RWPE2 (cell line): ENCODE measurements around the gene CCSER2.
"Not testable (repeated sequence)": the region's sequence is repeated elsewhere in the genome, so short reads cannot be mapped to it uniquely, and the experiment has no call there.

ENCODE experiments used
- ATAC-seq: fragments of 200-7000 bp; cut with Tn5 transposase; 3 replicates; pipeline ENCODE4 v1.9.1; 2021; ENCODE audit warnings: low read depth
- DNase-seq: peaks from one replicate; pipeline ENCODE4 v3.0.0-alpha.2; 2020; ENCODE audit warnings: low spot score
- H3K27ac ChIP-seq: fragments of 450-650 bp; 2 replicates; pipeline ENCODE4 v1.5.1; 2017; ENCODE audit warnings: mild to moderate bottlenecking; ENCODE audit not compliant: poor library complexity, severe bottlenecking
- H3K27me3 ChIP-seq: fragments of 250-450 bp; sonication (Bioruptor Pico); 2 replicates; pipeline ENCODE4 v1.5.1; 2021; ENCODE audit warnings: mild to moderate bottlenecking, moderate library complexity; ENCODE audit not compliant: insufficient read depth, poor library complexity, severe bottlenecking
- H3K36me3 ChIP-seq: fragments of 250-450 bp; sonication (Bioruptor Pico); 2 replicates; pipeline ENCODE4 v1.5.1; 2020; ENCODE audit warnings: low read depth, mild to moderate bottlenecking, moderate library complexity
- H3K4me1 ChIP-seq: fragments of 250-450 bp; sonication (Bioruptor Pico); 2 replicates; pipeline ENCODE4 v1.5.1; 2021; ENCODE audit warnings: mild to moderate bottlenecking, moderate library complexity; ENCODE audit not compliant: insufficient read depth, poor library complexity, severe bottlenecking
- H3K4me3 ChIP-seq: fragments of 250-450 bp; sonication (Bioruptor Pico); 2 replicates; pipeline ENCODE4 v1.5.1; 2021; ENCODE audit warnings: mild to moderate bottlenecking, moderate library complexity; ENCODE audit not compliant: severe bottlenecking
- H3K9me3 ChIP-seq: fragments of 250-450 bp; sonication (Bioruptor Pico); 2 replicates; pipeline ENCODE4 v1.5.1; 2021; ENCODE audit warnings: mild to moderate bottlenecking, moderate library complexity; ENCODE audit not compliant: severe bottlenecking
- TF ChIP-seq, protein P1 (sequence below): fragments of 450-650 bp; IDR thresholded peaks from one replicate; pipeline ENCODE4 v1.5.1; 2017; ENCODE audit warnings: mild to moderate bottlenecking, moderate library complexity; ENCODE audit not compliant: poor library complexity, severe bottlenecking

CCSER2 gene

DNA sequence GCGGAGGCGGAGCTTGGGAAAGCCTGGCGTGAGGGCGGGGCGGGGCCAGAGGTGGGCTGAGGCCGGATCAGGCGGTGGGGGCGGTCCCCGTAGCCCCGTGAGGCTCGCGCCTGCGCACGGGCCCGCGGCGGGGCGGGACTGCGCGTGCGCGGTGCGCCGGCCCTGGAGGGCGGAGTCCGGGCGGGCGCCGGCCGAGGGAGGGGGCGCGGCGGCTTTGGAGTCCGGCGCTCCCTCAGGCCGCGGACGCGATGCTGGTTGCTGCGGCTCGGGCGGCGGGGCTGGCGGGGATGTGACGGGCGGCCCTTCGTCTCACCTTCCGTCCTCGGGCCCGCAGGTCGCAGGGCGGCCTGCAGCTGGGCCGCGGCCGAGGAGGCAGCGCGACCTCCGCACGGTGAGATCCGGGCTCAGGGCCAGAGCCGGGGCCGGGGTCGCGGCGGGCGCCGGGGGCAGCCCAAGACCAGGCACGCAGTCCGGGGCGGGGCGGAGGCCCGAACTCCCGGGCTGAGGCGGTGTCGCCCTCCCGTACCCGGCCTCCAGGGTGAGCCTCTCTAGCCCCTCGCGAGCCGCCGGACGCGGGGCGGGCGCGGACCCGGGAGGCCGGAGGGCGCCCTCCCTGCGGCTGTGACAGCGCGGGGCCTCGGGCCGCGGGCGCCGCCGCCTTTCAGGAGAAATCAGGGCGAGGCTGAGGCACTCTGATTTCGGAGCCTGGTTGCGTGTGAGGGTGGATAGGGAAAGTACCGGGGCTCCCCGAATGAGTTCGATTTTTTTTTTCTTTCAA lies at the start of gene CCSER2:
TSS of gene CCSER2 (plus strand) at position 172 of the 778 bp plus-strand sequence. CDS start 42,464 bp downstream, outside the sequence.
- DNase-seq (peak; percentile 97), ATAC-seq (peak; percentile 77)
- TF ChIP-seq, protein P1, sequence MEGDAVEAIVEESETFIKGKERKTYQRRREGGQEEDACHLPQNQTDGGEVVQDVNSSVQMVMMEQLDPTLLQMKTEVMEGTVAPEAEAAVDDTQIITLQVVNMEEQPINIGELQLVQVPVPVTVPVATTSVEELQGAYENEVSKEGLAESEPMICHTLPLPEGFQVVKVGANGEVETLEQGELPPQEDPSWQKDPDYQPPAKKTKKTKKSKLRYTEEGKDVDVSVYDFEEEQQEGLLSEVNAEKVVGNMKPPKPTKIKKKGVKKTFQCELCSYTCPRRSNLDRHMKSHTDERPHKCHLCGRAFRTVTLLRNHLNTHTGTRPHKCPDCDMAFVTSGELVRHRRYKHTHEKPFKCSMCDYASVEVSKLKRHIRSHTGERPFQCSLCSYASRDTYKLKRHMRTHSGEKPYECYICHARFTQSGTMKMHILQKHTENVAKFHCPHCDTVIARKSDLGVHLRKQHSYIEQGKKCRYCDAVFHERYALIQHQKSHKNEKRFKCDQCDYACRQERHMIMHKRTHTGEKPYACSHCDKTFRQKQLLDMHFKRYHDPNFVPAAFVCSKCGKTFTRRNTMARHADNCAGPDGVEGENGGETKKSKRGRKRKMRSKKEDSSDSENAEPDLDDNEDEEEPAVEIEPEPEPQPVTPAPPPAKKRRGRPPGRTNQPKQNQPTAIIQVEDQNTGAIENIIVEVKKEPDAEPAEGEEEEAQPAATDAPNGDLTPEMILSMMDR = peak; percentile 12
- Histone ChIP-seq H3K4me3 (peak within 1 kb of the TSS; percentile 100), H3K27ac (peak within 1 kb of the TSS; percentile 61), H3K27me3 (no peaks in the 10 kb centered on the region), H3K36me3 (no peaks in the 10 kb centered on the region), H3K9me3 (no peaks in the 10 kb centered on the region), H3K4me1 (peaks cover 10% of the 10 kb centered on the region)

DNA sequence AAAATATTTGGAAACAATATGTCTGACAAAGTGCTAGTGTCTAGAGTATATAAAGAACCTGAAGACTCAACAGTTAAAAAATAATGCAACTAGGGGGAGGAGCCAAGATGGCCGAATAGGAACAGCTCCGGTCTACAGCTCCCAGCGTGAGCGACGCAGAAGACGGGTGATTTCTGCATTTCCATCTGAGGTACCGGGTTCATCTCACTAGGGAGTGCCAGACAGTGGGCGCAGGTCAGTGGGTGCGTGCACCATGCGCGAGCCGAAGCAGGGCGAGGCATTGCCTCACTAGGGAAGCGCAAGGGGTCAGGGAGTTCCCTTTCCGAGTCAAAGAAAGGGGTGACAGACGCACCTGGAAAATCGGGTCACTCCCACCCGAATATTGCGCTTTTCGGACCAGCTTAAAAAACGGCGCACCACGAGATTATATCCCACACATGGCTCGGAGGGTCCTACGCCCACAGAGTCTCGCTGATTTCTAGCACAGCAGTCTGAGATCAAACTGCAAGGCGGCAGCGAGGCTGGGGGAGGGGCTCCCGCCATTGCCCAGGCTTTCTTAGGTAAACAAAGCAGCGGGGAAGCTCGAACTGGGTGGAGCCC lies 48.4 kb upstream of the CCSER2 start:
- not testable (repeated sequence) for H3K4me3 ChIP-seq, ATAC-seq

DNA sequence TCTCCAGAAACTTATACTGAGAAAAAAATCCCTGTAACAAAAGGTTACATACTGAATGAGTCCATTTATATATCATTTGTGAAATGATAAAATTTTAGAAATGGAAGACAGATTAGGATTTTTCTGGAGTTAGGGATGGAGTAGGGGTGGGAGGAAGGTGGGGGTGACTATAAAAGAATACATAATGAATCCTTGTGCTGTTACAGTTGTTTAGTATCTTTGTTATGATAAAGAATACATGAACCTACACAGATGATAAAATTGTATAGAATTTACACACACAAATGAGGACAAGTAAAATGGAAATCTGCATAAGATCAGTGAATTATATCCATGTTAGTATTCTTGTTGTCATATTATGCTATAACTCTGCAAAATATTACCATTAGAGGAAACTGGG lies 41.7 kb upstream of the CCSER2 start:
- ATAC-seq (no peak), DNase-seq (no peak)
- Histone ChIP-seq H3K4me1 (no peaks in the 10 kb centered on the region), H3K27me3 (no peaks in the 10 kb centered on the region), H3K27ac (no peak overlapping the region), H3K4me3 (no peak overlapping the region), H3K9me3 (no peaks in the 10 kb centered on the region), H3K36me3 (no peaks in the 10 kb centered on the region)
- TF ChIP-seq, protein P1 = no peak

More for the DNA sequence above, 48.4 kb upstream of the CCSER2 start:
- H3K36me3 ChIP-seq, DNase-seq, H3K4me1 ChIP-seq, H3K27me3 ChIP-seq, H3K9me3 ChIP-seq, H3K27ac ChIP-seq: not testable (repeated sequence)

GRCh38 chr10:84288151-84288550 lies 40.2 kb upstream of the CCSER2 start:
- no peaks in the 10 kb centered on the region for H3K9me3 ChIP-seq
- H3K27me3 ChIP-seq = no peaks in the 10 kb centered on the region
- DNase-seq (no peak), ATAC-seq (no peak)
- no peak overlapping the region for H3K27ac ChIP-seq
- TF ChIP-seq, protein P1 = no peak
- no peak overlapping the region for H3K4me3 ChIP-seq
- H3K36me3 ChIP-seq = no peaks in the 10 kb centered on the region
- H3K4me1 ChIP-seq = no peaks in the 10 kb centered on the region

DNA sequence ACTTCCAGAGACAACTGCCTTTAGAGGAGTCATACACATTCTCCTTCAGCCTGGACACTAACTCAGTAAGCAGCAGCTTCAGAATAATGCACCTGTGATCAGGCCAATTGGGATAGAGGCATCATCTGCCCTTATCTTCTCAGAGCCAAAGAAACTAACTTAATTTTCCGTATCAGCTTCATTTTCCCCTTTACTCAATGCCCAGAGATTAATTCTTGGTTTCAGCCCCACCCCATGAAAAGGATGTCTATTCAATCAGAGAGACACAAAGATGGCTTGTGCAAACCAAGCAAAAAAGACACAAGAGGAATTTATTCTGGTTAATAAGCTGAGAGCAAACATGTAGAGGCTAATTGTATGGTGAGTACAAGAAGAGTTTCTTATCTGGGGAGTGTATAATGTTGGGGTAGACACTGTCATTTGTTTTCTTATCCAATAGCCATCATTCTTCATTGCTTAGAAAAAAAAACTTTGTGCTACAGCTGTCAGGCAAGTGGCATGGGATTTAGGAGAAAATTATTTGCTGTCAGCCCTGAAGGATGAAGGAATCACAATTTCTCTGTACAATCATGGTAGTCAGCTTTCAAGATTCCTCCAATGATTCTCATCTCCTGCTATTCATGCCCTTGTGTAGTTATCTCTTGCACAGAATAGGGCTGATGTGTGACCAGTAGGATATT lies 38.7 kb upstream of the CCSER2 start:
- DNase-seq (no peak), ATAC-seq (no peak)
- Histone ChIP-seq H3K4me3 (no peak overlapping the region), H3K4me1 (no peaks in the 10 kb centered on the region), H3K27ac (no peak overlapping the region), H3K9me3 (no peaks in the 10 kb centered on the region), H3K36me3 (no peaks in the 10 kb centered on the region), H3K27me3 (no peaks in the 10 kb centered on the region)
- TF ChIP-seq, protein P1 = no peak
